H1 (cell line): Measurements from ENCODE around the gene NBL1. TPM values are rescaled to one million over a fixed set of nuclear protein-coding genes. Genes with fewer than 3 reads are reported as not detected.
A peak's percentile ranks its signal among the peaks of the same experiment; 100 is the strongest.

ENCODE experiments used
- RBBP5 ChIP-seq: IDR thresholded peaks from 2 replicates; pipeline ENCODE4 v1.7.1; 2012; ENCODE audit warnings: low read depth, mild to moderate bottlenecking, inconsistent platforms, low read length, moderate library complexity, borderline replicate concordance
- SIN3A ChIP-seq, 2 experiments: IDR thresholded peaks in 1 of 2; conservative IDR thresholded peaks in 1 of 2; 2 replicates each; pipeline ENCODE4 v1.6.1; 2011 to 2012; ENCODE audit warnings: low read length in 2 of 2, improper control_type of control experiment in 1 of 2, low read depth in 1 of 2, mild to moderate bottlenecking in 1 of 2
- TBP ChIP-seq: IDR thresholded peaks from 2 replicates; pipeline ENCODE4 v1.6.1; 2011; ENCODE audit warnings: low read depth, low read length, improper control_type of control experiment
- TEAD4 ChIP-seq: IDR thresholded peaks from 2 replicates; pipeline ENCODE4 v1.6.1; 2012; ENCODE audit warnings: low read depth, low read length, inconsistent platforms, mixed read lengths
- polyA plus RNA-seq, 7 experiments: library from polyadenylated mRNA; depleted of rRNA in 3 of 7; stranded (reverse) in 5 of 7; unstranded in 2 of 7; fragments of >200 nt in 5 of 7; fragments of 200-250 nt in 2 of 7; gene quantifications; 1 replicate in 5 of 7; 2 replicates in 1 of 7; 4 replicates in 1 of 7; pipeline versions ENCODE4 v1.2.1 to v1.2.3, GENCODE V29; 2011 to 2013; ENCODE audit warnings: missing spikeins in 2 of 7, mixed read lengths in 2 of 7
- total RNA-seq: library from RNA; stranded (reverse); fragmentation: NEBNext Ultra II Directional; extraction: Animal tissue kit (Norgen Biotek cat#: 25700); gene quantifications from 2 replicates; pipeline ENCODE4 v1.2.1, GENCODE V29; 2021
- TF ChIP-seq, protein P1 (sequence below), 3 experiments: IDR thresholded peaks; 1 replicate in 2 of 3; 2 replicates in 1 of 3; pipeline versions ENCODE4 v1.5.1 to v1.6.1; 2011; ENCODE audit warnings: low read length in 3 of 3, mild to moderate bottlenecking in 3 of 3, inconsistent platforms in 2 of 3, low read depth in 1 of 3, moderate library complexity in 1 of 3; ENCODE audit not compliant: insufficient read depth in 1 of 3; ENCODE audit errors: control extremely low read depth in 1 of 3

Gene NBL1
- total and polyA plus RNA-seq, 2 of the 8 experiments (the other 6 are each of a cell fraction or from before 2014, with no cell fraction given), result 8.7 to 9.7 TPM

DNA sequence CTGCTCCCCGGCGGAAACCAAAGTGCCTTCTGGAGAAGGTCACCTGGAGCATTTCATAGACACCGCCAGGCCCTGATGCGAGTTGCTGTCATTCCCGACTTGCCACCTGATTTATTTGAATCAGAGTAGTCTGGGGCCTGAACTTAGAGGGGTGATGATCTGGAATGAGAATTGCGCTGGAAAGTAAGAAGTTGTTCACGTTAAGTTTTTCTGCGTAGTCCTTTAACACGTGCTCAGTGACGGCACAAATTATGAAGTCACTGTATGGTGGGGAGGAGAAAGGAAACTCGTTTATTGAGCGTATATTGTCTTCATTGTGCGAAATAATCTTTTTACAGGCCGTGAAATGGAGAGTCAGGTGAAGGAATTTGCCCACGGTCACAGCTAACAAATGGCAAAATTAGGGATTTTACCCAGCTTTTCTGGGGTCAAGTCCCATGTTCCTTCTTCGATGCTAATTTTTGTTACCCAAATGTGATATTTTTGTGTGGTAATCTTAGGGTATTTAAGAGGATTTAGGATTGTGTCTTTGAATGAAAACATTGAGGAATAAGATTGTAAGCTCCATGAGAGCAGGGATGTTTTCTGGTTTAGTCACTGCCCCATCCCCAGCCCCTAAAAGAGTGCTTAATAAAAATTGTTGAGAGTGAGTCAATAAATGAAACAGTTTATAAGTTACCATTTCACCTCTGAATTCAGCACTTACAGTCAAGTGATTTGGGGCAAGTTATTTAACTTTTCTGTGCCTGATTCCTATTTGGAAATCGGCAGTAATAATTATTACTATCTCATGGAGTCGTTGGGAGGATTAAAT lies 46.4 kb upstream of the NBL1 start (continued):
- TF ChIP-seq TEAD4, result 0 out of 2 replicates have a peak, but pooled peaks have one; percentile 5
- no peak for TF ChIP-seq RBBP5
- TF ChIP-seq, protein P1, sequence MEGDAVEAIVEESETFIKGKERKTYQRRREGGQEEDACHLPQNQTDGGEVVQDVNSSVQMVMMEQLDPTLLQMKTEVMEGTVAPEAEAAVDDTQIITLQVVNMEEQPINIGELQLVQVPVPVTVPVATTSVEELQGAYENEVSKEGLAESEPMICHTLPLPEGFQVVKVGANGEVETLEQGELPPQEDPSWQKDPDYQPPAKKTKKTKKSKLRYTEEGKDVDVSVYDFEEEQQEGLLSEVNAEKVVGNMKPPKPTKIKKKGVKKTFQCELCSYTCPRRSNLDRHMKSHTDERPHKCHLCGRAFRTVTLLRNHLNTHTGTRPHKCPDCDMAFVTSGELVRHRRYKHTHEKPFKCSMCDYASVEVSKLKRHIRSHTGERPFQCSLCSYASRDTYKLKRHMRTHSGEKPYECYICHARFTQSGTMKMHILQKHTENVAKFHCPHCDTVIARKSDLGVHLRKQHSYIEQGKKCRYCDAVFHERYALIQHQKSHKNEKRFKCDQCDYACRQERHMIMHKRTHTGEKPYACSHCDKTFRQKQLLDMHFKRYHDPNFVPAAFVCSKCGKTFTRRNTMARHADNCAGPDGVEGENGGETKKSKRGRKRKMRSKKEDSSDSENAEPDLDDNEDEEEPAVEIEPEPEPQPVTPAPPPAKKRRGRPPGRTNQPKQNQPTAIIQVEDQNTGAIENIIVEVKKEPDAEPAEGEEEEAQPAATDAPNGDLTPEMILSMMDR (IDR thresholded peaks at IDR 0.05; ENCODE audit: control extremely low read depth in 1 of 3, insufficient read depth in 1 of 3, low read depth in 1 of 3, low read length in 3 of 3), result no peak
- peak in 1 of 2 experiments; percentile 60; a peak in 1 of 4 replicates for TF ChIP-seq SIN3A (conservative IDR thresholded peaks at IDR 0.05 in 1 of 2, IDR thresholded peaks at IDR 0.05 in 1 of 2; ENCODE audit: low read depth in 1 of 2, low read length in 2 of 2)
- TF ChIP-seq TBP, result no peak
